ENCODE measurements around the gene SCFD2.

- TF ChIP-seq CTCF (IDR thresholded peaks at IDR 0.05; ENCODE audit: low read length), result no peak
- TF ChIP-seq EZH2 (IDR thresholded peaks at IDR 0.05; ENCODE audit: borderline replicate concordance, low read length), result no peak
Observed at GRCh38 chr4:52868133-52868532, 497.7 kb downstream of the SCFD2 start.
